ENCODE measurements around the gene CPLX3. TPM values are rescaled to one million over a fixed set of nuclear protein-coding genes. Genes with fewer than 3 reads are reported as not detected.
A peak's percentile ranks its signal among the peaks of the same experiment; 100 is the strongest.

The CPLX3 gene
- total and polyA plus RNA-seq, 10 of the 15 experiments (the other 5 are each of a cell fraction or from before 2014, with no cell fraction given): 0.02 to 0.04 TPM; not detected in 8

- peak; percentile 78 for TF ChIP-seq ZNF687 (IDR thresholded peaks at IDR 0.05)
- 0 out of 2 replicates have a peak, but pooled peaks have one; percentile 36 for TF ChIP-seq TCF3 (IDR thresholded peaks at IDR 0.05; ENCODE audit: borderline replicate concordance, insufficient read depth, low read depth, low read length)
- peak; percentile 26; the same call in 1 of the 2 replicates for TF ChIP-seq TCF12 (IDR thresholded peaks at IDR 0.05; ENCODE audit: low read depth, low read length)
- TF ChIP-seq GATAD2B (conservative IDR thresholded peaks at IDR 0.05; ENCODE audit: low read depth): peak; percentile 53; the same call in 1 of the 2 replicates
- no peak for TF ChIP-seq USF2 (IDR thresholded peaks at IDR 0.05; ENCODE audit: borderline replicate concordance, low read depth, low read length)
- peak; percentile 73 for TF ChIP-seq MEF2B (IDR thresholded peaks at IDR 0.05; ENCODE audit: partially characterized antibody, poor library complexity, severe bottlenecking)
- TF ChIP-seq SMAD5 (IDR thresholded peaks at IDR 0.05; ENCODE audit: low read depth): peak; percentile 21; the same call in 1 of the 2 replicates
- TF ChIP-seq ZNF592 (IDR thresholded peaks at IDR 0.05): no peak
- peak; percentile 18; the same call in 1 of the 2 replicates for TF ChIP-seq MLLT1 (IDR thresholded peaks at IDR 0.05)
- TF ChIP-seq USF1 (IDR thresholded peaks at IDR 0.05; ENCODE audit: borderline replicate concordance, extremely low read length, insufficient read depth, low read depth, low read length): no peak
- TF ChIP-seq FOXM1 (IDR thresholded peaks at IDR 0.05; ENCODE audit: low read depth, low read length): no peak
- no peak for TF ChIP-seq SREBF2 (IDR thresholded peaks at IDR 0.05; ENCODE audit: low read length)
- TF ChIP-seq ZNF207 (IDR thresholded peaks at IDR 0.05; ENCODE audit: borderline replicate concordance): no peak
- peak; percentile 37; the same call in 1 of the 2 replicates for TF ChIP-seq POLR2AphosphoS5 (IDR thresholded peaks at IDR 0.05; ENCODE audit: low read length)
- TF ChIP-seq TAF1 (IDR thresholded peaks at IDR 0.05; ENCODE audit: borderline replicate concordance, low read depth, low read length): peak; percentile 16; the same call in 1 of the 2 replicates
- TF ChIP-seq RB1 (IDR thresholded peaks at IDR 0.05; ENCODE audit: borderline replicate concordance): no peak
- no peak for TF ChIP-seq SUPT20H (IDR thresholded peaks at IDR 0.05; ENCODE audit: borderline replicate concordance, control insufficient read depth, low read depth, low read length)
These were observed 43.2 kb upstream of the CPLX3 start (continued) for GRCh38 chr15:74783072-74783807.

Data from GM12878 (cell line).